Activated T-cell treated with anti-CD3 and anti-CD28 coated beads, Interleukin-2, amount 50 U/mL, for 24 hours (primary cell): Measurements from ENCODE around the gene GPR62.
A peak's percentile ranks its signal among the peaks of the same experiment; 100 is the strongest.
"Not testable (repeated sequence)": the region's sequence is repeated elsewhere in the genome, so short reads cannot be mapped to it uniquely, and the experiment has no call there.

Experiments
- DNase-seq: peaks from one replicate; pipeline ENCODE4 v3.0.0-alpha.2; 2020
- H3K27ac Mint-ChIP-seq: 2 replicates; pipeline ENCODE4 v1.8.0; 2020; ENCODE audit warnings: mild to moderate bottlenecking, mixed read lengths
- H3K27me3 Mint-ChIP-seq: 2 replicates; pipeline ENCODE4 v1.8.0; 2020; ENCODE audit warnings: mixed read lengths
- H3K36me3 Mint-ChIP-seq: 2 replicates; pipeline ENCODE4 v1.8.0; 2020; ENCODE audit warnings: low read depth, mixed read lengths
- H3K4me1 Mint-ChIP-seq: 2 replicates; pipeline ENCODE4 v1.8.0; 2020; ENCODE audit warnings: low read depth, mixed read lengths
- H3K4me3 Mint-ChIP-seq: 2 replicates; pipeline ENCODE4 v1.8.0; 2020; ENCODE audit warnings: mild to moderate bottlenecking, moderate library complexity, mixed read lengths
- H3K9me3 Mint-ChIP-seq: 2 replicates; pipeline ENCODE4 v1.8.0; 2020; ENCODE audit warnings: mixed read lengths

Gene GPR62

GRCh38 chr3:51955175-51955892 is at the start of gene GPR62:
Gene GPR62, plus strand, starts transcription at chr3:51955381. Its CDS starts 272 bp downstream, at chr3:51955653.
- Mint-ChIP-seq H3K36me3 (peaks cover 2% of the 10 kb centered on the region), H3K9me3 (no peaks in the 10 kb centered on the region), H3K4me3 (peak within 1 kb of the TSS; percentile 23), H3K4me1 (peaks cover 6% of the 10 kb centered on the region), H3K27ac (no peak within 1 kb of the TSS), H3K27me3 (peaks cover 39% of the 10 kb centered on the region)
- DNase-seq = no peak

- Mint-ChIP-seq H3K36me3 (peaks cover 2% of the 10 kb centered on the region), H3K4me3 (no peak overlapping the region), H3K27me3 (peaks cover 34% of the 10 kb centered on the region), H3K27ac (no peak overlapping the region), H3K9me3 (peaks cover 4% of the 10 kb centered on the region), H3K4me1 (no peaks in the 10 kb centered on the region)
- no peak for DNase-seq
Measured at GRCh38 chr3:51908026-51908425, 47.2 kb upstream of the GPR62 start.

- no peaks in the 10 kb centered on the region for H3K9me3 Mint-ChIP-seq
- H3K27me3 Mint-ChIP-seq = peaks cover 3% of the 10 kb centered on the region
- H3K36me3 Mint-ChIP-seq = no peaks in the 10 kb centered on the region
- no peaks in the 10 kb centered on the region for H3K4me1 Mint-ChIP-seq
- DNase-seq = no peak
- H3K4me3 Mint-ChIP-seq = no peak overlapping the region
- H3K27ac Mint-ChIP-seq = no peak overlapping the region
Measured at GRCh38 chr3:51916418-51916817, 38.8 kb upstream of the GPR62 start.

GRCh38 chr3:51921081-51921578 is 34.1 kb upstream of the GPR62 start:
- no peak for DNase-seq
- Mint-ChIP-seq H3K4me1 (no peaks in the 10 kb centered on the region), H3K27ac (no peak overlapping the region), H3K36me3 (no peaks in the 10 kb centered on the region), H3K27me3 (peaks cover 3% of the 10 kb centered on the region), H3K4me3 (no peak overlapping the region), H3K9me3 (no peaks in the 10 kb centered on the region)

GRCh38 chr3:51927061-51927977 is 27.9 kb upstream of the GPR62 start:
- H3K4me3 Mint-ChIP-seq = no peak overlapping the region
- no peak overlapping the region for H3K27ac Mint-ChIP-seq
- H3K36me3 Mint-ChIP-seq = peaks cover 21% of the 10 kb centered on the region
- no peak for DNase-seq
- no peaks in the 10 kb centered on the region for H3K9me3 Mint-ChIP-seq
- no peaks in the 10 kb centered on the region for H3K4me1 Mint-ChIP-seq
- no peaks in the 10 kb centered on the region for H3K27me3 Mint-ChIP-seq

GRCh38 chr3:51928438-51928837 is 26.7 kb upstream of the GPR62 start:
- H3K4me3 Mint-ChIP-seq = no peak overlapping the region
- no peaks in the 10 kb centered on the region for H3K4me1 Mint-ChIP-seq
- peaks cover 32% of the 10 kb centered on the region for H3K36me3 Mint-ChIP-seq

GRCh38 chr3:51928981-51929380 is 26.2 kb upstream of the GPR62 start:
- DNase-seq, H3K4me3 Mint-ChIP-seq, H3K27ac Mint-ChIP-seq, H3K9me3 Mint-ChIP-seq, H3K27me3 Mint-ChIP-seq, H3K4me1 Mint-ChIP-seq: not testable (repeated sequence)
- H3K36me3 Mint-ChIP-seq = peaks cover 37% of the 10 kb centered on the region

More at GRCh38 chr3:51928438-51928837, 26.7 kb upstream of the GPR62 start:
- DNase-seq = no peak
- Mint-ChIP-seq H3K27ac (no peak overlapping the region), H3K27me3 (no peaks in the 10 kb centered on the region), H3K9me3 (no peaks in the 10 kb centered on the region)

GRCh38 chr3:51929420-51930003 is 25.7 kb upstream of the GPR62 start:
- no peaks in the 10 kb centered on the region for H3K4me1 Mint-ChIP-seq
- H3K9me3 Mint-ChIP-seq = no peaks in the 10 kb centered on the region
- no peaks in the 10 kb centered on the region for H3K27me3 Mint-ChIP-seq
- no peak overlapping the region for H3K4me3 Mint-ChIP-seq
- no peak for DNase-seq
- H3K27ac Mint-ChIP-seq = no peak overlapping the region
- H3K36me3 Mint-ChIP-seq = peaks cover 43% of the 10 kb centered on the region

GRCh38 chr3:51930439-51930838 is 24.7 kb upstream of the GPR62 start:
- H3K27ac Mint-ChIP-seq = no peak overlapping the region
- no peak overlapping the region for H3K4me3 Mint-ChIP-seq
- DNase-seq = no peak
- no peaks in the 10 kb centered on the region for H3K27me3 Mint-ChIP-seq
- H3K4me1 Mint-ChIP-seq = no peaks in the 10 kb centered on the region
- H3K9me3 Mint-ChIP-seq = no peaks in the 10 kb centered on the region
- H3K36me3 Mint-ChIP-seq = peaks cover 52% of the 10 kb centered on the region

GRCh38 chr3:51931756-51932155 is 23.4 kb upstream of the GPR62 start:
- no peak for DNase-seq
- H3K36me3 Mint-ChIP-seq = peaks cover 65% of the 10 kb centered on the region

GRCh38 chr3:51932471-51933370 is 22.5 kb upstream of the GPR62 start:
- Mint-ChIP-seq H3K4me1 (peaks cover 2% of the 10 kb centered on the region), H3K4me3 (no peak overlapping the region), H3K27me3 (no peaks in the 10 kb centered on the region), H3K27ac (no peak overlapping the region), H3K36me3 (peaks cover 75% of the 10 kb centered on the region), H3K9me3 (no peaks in the 10 kb centered on the region)
- no peak for DNase-seq

More at GRCh38 chr3:51931756-51932155, 23.4 kb upstream of the GPR62 start:
- Mint-ChIP-seq H3K9me3 (no peaks in the 10 kb centered on the region), H3K4me1 (no peaks in the 10 kb centered on the region), H3K27me3 (no peaks in the 10 kb centered on the region), H3K4me3 (no peak overlapping the region), H3K27ac (no peak overlapping the region)

- Mint-ChIP-seq H3K9me3 (no peaks in the 10 kb centered on the region), H3K4me3 (no peak overlapping the region), H3K4me1 (peaks cover 9% of the 10 kb centered on the region)
Measured at GRCh38 chr3:51933471-51934138, 21.6 kb upstream of the GPR62 start.

GRCh38 chr3:51934139-51934850 is 20.9 kb upstream of the GPR62 start:
- no peak for DNase-seq
- no peak overlapping the region for H3K27ac Mint-ChIP-seq
- peaks cover 90% of the 10 kb centered on the region for H3K36me3 Mint-ChIP-seq

More at GRCh38 chr3:51933471-51934138, 21.6 kb upstream of the GPR62 start:
- H3K36me3 Mint-ChIP-seq = peaks cover 84% of the 10 kb centered on the region
- no peak for DNase-seq
- H3K27ac Mint-ChIP-seq = peak overlapping the region; percentile 15
- no peaks in the 10 kb centered on the region for H3K27me3 Mint-ChIP-seq

More at GRCh38 chr3:51934139-51934850, 20.9 kb upstream of the GPR62 start:
- Mint-ChIP-seq H3K27me3 (no peaks in the 10 kb centered on the region), H3K4me3 (no peak overlapping the region), H3K4me1 (peaks cover 14% of the 10 kb centered on the region), H3K9me3 (no peaks in the 10 kb centered on the region)
